HUES64 (cell line): ENCODE results near the gene FBXO17.

Experiments
- H3K27ac ChIP-seq: 2 replicates; pipeline ENCODE4 v1.7.0; 2013; ENCODE audit warnings: low read depth, low read length, inconsistent platforms
- H3K27me3 ChIP-seq: 2 replicates; pipeline ENCODE4 v1.6.1; 2013; ENCODE audit warnings: mild to moderate bottlenecking, low read length; ENCODE audit not compliant: insufficient read depth
- H3K36me3 ChIP-seq: 2 replicates; pipeline ENCODE4 v1.6.1; 2013; ENCODE audit warnings: mild to moderate bottlenecking, low read length; ENCODE audit not compliant: insufficient read depth
- H3K4me1 ChIP-seq: 2 replicates; pipeline ENCODE4 v1.6.1; 2013; ENCODE audit warnings: mild to moderate bottlenecking, low read length, moderate library complexity; ENCODE audit not compliant: insufficient read depth
- H3K4me3 ChIP-seq: 2 replicates; pipeline ENCODE4 v1.5.1; 2013; ENCODE audit warnings: mild to moderate bottlenecking, low read length, moderate library complexity
- H3K9ac ChIP-seq: 2 replicates; pipeline ENCODE4 v1.6.1; 2013; ENCODE audit warnings: mild to moderate bottlenecking, low read depth, low read length
- H3K9me3 ChIP-seq: 2 replicates; pipeline ENCODE4 v1.6.1; 2013; ENCODE audit warnings: low read depth, low read length; ENCODE audit not compliant: insufficient read depth
- WGBS: fragments of 150-250, 120-280 bp; methylation state at CpG from one replicate; pipeline ENCODE4 v1.1.7; 2013; ENCODE audit warnings: missing lambda C conversion rate; 5-methylcytosine and 5-hydroxymethylcytosine counted together

FBXO17 gene

GRCh38 chr19:38958301-38958700 is 17.2 kb downstream of the FBXO17 start:
- 88% methylated on average over 2 of the region's 2 CpGs for WGBS
- H3K4me3 ChIP-seq, result no peak overlapping the region
- H3K9ac ChIP-seq, result no peak overlapping the region
- H3K36me3 ChIP-seq, result 0 out of 2 replicates have a peak, but pooled peaks cover 4% of the 10 kb centered on the region
- peaks cover 7% of the 10 kb centered on the region; the same call in 1 of the 2 replicates for H3K9me3 ChIP-seq
- no peaks in the 10 kb centered on the region for H3K27me3 ChIP-seq
- peaks cover 3% of the 10 kb centered on the region for H3K4me1 ChIP-seq
- no peak overlapping the region for H3K27ac ChIP-seq

- no peak overlapping the region for H3K4me3 ChIP-seq
- H3K9ac ChIP-seq, result no peak overlapping the region
Observed at GRCh38 chr19:38956264-38956663, 19.3 kb downstream of the FBXO17 start.

GRCh38 chr19:38953677-38954076 is 21.9 kb downstream of the FBXO17 start:
- 0 out of 2 replicates have a peak, but pooled peaks cover 4% of the 10 kb centered on the region for H3K36me3 ChIP-seq
- no peak overlapping the region for H3K4me3 ChIP-seq
- H3K4me1 ChIP-seq, result no peaks in the 10 kb centered on the region
- WGBS, result 60% methylated on average over 4 of the region's 4 CpGs
- H3K9me3 ChIP-seq, result peaks cover 4% of the 10 kb centered on the region; the same call in 1 of the 2 replicates
- no peak overlapping the region for H3K27ac ChIP-seq
- no peaks in the 10 kb centered on the region for H3K27me3 ChIP-seq
- H3K9ac ChIP-seq, result no peak overlapping the region

More at GRCh38 chr19:38956264-38956663, 19.3 kb downstream of the FBXO17 start:
- 0 out of 2 replicates have a peak, but pooled peaks cover 4% of the 10 kb centered on the region for H3K36me3 ChIP-seq
- H3K9me3 ChIP-seq, result peaks cover 7% of the 10 kb centered on the region; the same call in 1 of the 2 replicates
- H3K27ac ChIP-seq, result no peak overlapping the region
- WGBS, result 93% methylated on average over 2 of the region's 2 CpGs
- no peaks in the 10 kb centered on the region for H3K27me3 ChIP-seq
- no peaks in the 10 kb centered on the region for H3K4me1 ChIP-seq

GRCh38 chr19:38952395-38953165 is 23.0 kb downstream of the FBXO17 start:
- no peak overlapping the region for H3K27ac ChIP-seq
- WGBS, result 76% methylated on average over 13 of the region's 13 CpGs
- H3K27me3 ChIP-seq, result no peaks in the 10 kb centered on the region
- H3K4me3 ChIP-seq, result no peak overlapping the region
- H3K36me3 ChIP-seq, result peaks cover 2% of the 10 kb centered on the region; the same call in 1 of the 2 replicates
- no peaks in the 10 kb centered on the region for H3K4me1 ChIP-seq
- H3K9ac ChIP-seq, result no peak overlapping the region
- H3K9me3 ChIP-seq, result no peaks in the 10 kb centered on the region

GRCh38 chr19:38951187-38951586 is 24.4 kb downstream of the FBXO17 start:
- H3K36me3 ChIP-seq, result peaks cover 10% of the 10 kb centered on the region
- H3K4me3 ChIP-seq, result no peak overlapping the region
- no peak overlapping the region for H3K9ac ChIP-seq
- H3K9me3 ChIP-seq, result no peaks in the 10 kb centered on the region
- no peaks in the 10 kb centered on the region for H3K4me1 ChIP-seq
- 100% methylated on average over 2 of the region's 3 CpGs for WGBS
- no peak overlapping the region for H3K27ac ChIP-seq
- no peaks in the 10 kb centered on the region for H3K27me3 ChIP-seq

GRCh38 chr19:38949580-38950367 is 25.8 kb downstream of the FBXO17 start:
- Histone ChIP-seq H3K36me3 (peaks cover 16% of the 10 kb centered on the region), H3K27ac (no peak overlapping the region), H3K4me1 (no peaks in the 10 kb centered on the region), H3K9ac (peak overlapping the region; percentile 35; the same call in 1 of the 2 replicates), H3K27me3 (no peaks in the 10 kb centered on the region), H3K9me3 (no peaks in the 10 kb centered on the region), H3K4me3 (peak overlapping the region; percentile 58)
- WGBS, result 53% methylated on average over 72 of the region's 72 CpGs

- no peak overlapping the region for H3K4me3 ChIP-seq
- no peaks in the 10 kb centered on the region for H3K4me1 ChIP-seq
- H3K36me3 ChIP-seq, result peaks cover 19% of the 10 kb centered on the region
- 89% methylated on average over 11 of the region's 11 CpGs for WGBS
- no peak overlapping the region for H3K9ac ChIP-seq
- no peaks in the 10 kb centered on the region for H3K27me3 ChIP-seq
- no peak overlapping the region for H3K27ac ChIP-seq
- H3K9me3 ChIP-seq, result no peaks in the 10 kb centered on the region
Observed at GRCh38 chr19:38946229-38947010, 29.1 kb downstream of the FBXO17 start.

GRCh38 chr19:38945562-38946228 is 29.8 kb downstream of the FBXO17 start:
- Histone ChIP-seq H3K4me3 (no peak overlapping the region), H3K36me3 (peaks cover 19% of the 10 kb centered on the region), H3K27ac (no peak overlapping the region), H3K27me3 (no peaks in the 10 kb centered on the region), H3K4me1 (no peaks in the 10 kb centered on the region), H3K9me3 (no peaks in the 10 kb centered on the region), H3K9ac (no peak overlapping the region)
- 98% methylated on average over 3 of the region's 3 CpGs for WGBS

- no peak overlapping the region for H3K9ac ChIP-seq
- WGBS, result 96% methylated on average over 11 of the region's 12 CpGs
- H3K4me3 ChIP-seq, result no peak overlapping the region
- no peak overlapping the region for H3K27ac ChIP-seq
- H3K4me1 ChIP-seq, result no peaks in the 10 kb centered on the region
- H3K27me3 ChIP-seq, result no peaks in the 10 kb centered on the region
- no peaks in the 10 kb centered on the region for H3K9me3 ChIP-seq
- peaks cover 19% of the 10 kb centered on the region for H3K36me3 ChIP-seq
Observed at GRCh38 chr19:38944981-38945506, 30.5 kb downstream of the FBXO17 start.

GRCh38 chr19:38942471-38943181 is 32.9 kb downstream of the FBXO17 start:
- peaks cover 19% of the 10 kb centered on the region for H3K36me3 ChIP-seq

More at GRCh38 chr19:38942471-38943181, 32.9 kb downstream of the FBXO17 start:
- Histone ChIP-seq H3K9me3 (no peaks in the 10 kb centered on the region), H3K27ac (no peak overlapping the region), H3K4me3 (no peak overlapping the region), H3K9ac (no peak overlapping the region), H3K4me1 (no peaks in the 10 kb centered on the region), H3K27me3 (no peaks in the 10 kb centered on the region)
- WGBS, result 91% methylated on average over 19 of the region's 20 CpGs
